ENCODE results near the gene VSNL1. TPM values are rescaled to one million over a fixed set of nuclear protein-coding genes. Genes with fewer than 3 reads are reported as not detected.

Gene VSNL1
- total and polyA plus RNA-seq, 2 experiments from 2014 or later, result 102 to 112 TPM

DNA sequence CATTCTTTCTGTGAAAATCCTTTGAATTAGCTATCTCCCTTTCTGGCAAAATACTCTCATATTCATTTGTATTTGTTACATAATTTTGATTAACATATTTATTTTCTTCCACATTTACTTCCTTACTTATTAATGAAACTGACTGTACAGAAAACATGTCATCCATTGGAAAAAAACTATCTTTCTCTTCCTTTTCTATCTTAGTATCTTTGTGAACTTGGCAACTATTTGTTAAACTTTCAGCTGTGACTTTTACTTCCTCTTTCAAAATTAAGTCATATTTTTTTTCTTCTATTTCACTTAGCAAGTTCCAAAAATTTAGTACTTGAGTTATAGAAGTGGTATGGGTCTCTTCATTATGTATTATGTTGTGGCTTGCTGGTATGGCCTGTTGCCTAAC, 24.8 kb upstream of the VSNL1 start:
- Histone ChIP-seq H3K4me1 (ENCODE audit: insufficient read depth) (peaks cover 35% of the 10 kb centered on the region), H2AFZ (no peak overlapping the region), H4K20me1 (replicated peaks; ENCODE audit: insufficient read depth) (no peaks in the 10 kb centered on the region), H3K27ac (ENCODE audit: low read depth) (no peak overlapping the region), H3F3A (replicated peaks; ENCODE audit: low read depth) (no peaks in the 10 kb centered on the region), H3K4me3 (no peak overlapping the region), H3K27me3 (ENCODE audit: insufficient read depth) (no peaks in the 10 kb centered on the region), H3K4me2 (no peak overlapping the region), H3K79me2 (replicated peaks; ENCODE audit: insufficient read depth) (no peaks in the 10 kb centered on the region), H3K9me2 (ENCODE audit: insufficient read depth) (no peaks in the 10 kb centered on the region), H3K36me3 (ENCODE audit: insufficient read depth) (no peaks in the 10 kb centered on the region)
- H3K27me3 Mint-ChIP-seq (ENCODE audit: insufficient read depth, low read depth, poor library complexity), result peaks cover 1% of the 10 kb centered on the region
- H3K36me3 Mint-ChIP-seq (ENCODE audit: low read depth), result no peaks in the 10 kb centered on the region
- no peak overlapping the region for H3K27ac Mint-ChIP-seq
- DNase-seq (ENCODE audit: low spot score) (no peak), ATAC-seq (no peak)
- H3K4me1 Mint-ChIP-seq, result peaks cover 42% of the 10 kb centered on the region
- no peak overlapping the region for H3K4me3 Mint-ChIP-seq
- no peak for TF ChIP-seq EZH2 (IDR thresholded peaks at IDR 0.05; ENCODE audit: low read depth, unreplicated experiment)
- TF ChIP-seq, protein P1, sequence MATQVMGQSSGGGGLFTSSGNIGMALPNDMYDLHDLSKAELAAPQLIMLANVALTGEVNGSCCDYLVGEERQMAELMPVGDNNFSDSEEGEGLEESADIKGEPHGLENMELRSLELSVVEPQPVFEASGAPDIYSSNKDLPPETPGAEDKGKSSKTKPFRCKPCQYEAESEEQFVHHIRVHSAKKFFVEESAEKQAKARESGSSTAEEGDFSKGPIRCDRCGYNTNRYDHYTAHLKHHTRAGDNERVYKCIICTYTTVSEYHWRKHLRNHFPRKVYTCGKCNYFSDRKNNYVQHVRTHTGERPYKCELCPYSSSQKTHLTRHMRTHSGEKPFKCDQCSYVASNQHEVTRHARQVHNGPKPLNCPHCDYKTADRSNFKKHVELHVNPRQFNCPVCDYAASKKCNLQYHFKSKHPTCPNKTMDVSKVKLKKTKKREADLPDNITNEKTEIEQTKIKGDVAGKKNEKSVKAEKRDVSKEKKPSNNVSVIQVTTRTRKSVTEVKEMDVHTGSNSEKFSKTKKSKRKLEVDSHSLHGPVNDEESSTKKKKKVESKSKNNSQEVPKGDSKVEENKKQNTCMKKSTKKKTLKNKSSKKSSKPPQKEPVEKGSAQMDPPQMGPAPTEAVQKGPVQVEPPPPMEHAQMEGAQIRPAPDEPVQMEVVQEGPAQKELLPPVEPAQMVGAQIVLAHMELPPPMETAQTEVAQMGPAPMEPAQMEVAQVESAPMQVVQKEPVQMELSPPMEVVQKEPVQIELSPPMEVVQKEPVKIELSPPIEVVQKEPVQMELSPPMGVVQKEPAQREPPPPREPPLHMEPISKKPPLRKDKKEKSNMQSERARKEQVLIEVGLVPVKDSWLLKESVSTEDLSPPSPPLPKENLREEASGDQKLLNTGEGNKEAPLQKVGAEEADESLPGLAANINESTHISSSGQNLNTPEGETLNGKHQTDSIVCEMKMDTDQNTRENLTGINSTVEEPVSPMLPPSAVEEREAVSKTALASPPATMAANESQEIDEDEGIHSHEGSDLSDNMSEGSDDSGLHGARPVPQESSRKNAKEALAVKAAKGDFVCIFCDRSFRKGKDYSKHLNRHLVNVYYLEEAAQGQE (IDR thresholded peaks at IDR 0.05; ENCODE audit: unreplicated experiment), result no peak
- TF ChIP-seq, protein P2, sequence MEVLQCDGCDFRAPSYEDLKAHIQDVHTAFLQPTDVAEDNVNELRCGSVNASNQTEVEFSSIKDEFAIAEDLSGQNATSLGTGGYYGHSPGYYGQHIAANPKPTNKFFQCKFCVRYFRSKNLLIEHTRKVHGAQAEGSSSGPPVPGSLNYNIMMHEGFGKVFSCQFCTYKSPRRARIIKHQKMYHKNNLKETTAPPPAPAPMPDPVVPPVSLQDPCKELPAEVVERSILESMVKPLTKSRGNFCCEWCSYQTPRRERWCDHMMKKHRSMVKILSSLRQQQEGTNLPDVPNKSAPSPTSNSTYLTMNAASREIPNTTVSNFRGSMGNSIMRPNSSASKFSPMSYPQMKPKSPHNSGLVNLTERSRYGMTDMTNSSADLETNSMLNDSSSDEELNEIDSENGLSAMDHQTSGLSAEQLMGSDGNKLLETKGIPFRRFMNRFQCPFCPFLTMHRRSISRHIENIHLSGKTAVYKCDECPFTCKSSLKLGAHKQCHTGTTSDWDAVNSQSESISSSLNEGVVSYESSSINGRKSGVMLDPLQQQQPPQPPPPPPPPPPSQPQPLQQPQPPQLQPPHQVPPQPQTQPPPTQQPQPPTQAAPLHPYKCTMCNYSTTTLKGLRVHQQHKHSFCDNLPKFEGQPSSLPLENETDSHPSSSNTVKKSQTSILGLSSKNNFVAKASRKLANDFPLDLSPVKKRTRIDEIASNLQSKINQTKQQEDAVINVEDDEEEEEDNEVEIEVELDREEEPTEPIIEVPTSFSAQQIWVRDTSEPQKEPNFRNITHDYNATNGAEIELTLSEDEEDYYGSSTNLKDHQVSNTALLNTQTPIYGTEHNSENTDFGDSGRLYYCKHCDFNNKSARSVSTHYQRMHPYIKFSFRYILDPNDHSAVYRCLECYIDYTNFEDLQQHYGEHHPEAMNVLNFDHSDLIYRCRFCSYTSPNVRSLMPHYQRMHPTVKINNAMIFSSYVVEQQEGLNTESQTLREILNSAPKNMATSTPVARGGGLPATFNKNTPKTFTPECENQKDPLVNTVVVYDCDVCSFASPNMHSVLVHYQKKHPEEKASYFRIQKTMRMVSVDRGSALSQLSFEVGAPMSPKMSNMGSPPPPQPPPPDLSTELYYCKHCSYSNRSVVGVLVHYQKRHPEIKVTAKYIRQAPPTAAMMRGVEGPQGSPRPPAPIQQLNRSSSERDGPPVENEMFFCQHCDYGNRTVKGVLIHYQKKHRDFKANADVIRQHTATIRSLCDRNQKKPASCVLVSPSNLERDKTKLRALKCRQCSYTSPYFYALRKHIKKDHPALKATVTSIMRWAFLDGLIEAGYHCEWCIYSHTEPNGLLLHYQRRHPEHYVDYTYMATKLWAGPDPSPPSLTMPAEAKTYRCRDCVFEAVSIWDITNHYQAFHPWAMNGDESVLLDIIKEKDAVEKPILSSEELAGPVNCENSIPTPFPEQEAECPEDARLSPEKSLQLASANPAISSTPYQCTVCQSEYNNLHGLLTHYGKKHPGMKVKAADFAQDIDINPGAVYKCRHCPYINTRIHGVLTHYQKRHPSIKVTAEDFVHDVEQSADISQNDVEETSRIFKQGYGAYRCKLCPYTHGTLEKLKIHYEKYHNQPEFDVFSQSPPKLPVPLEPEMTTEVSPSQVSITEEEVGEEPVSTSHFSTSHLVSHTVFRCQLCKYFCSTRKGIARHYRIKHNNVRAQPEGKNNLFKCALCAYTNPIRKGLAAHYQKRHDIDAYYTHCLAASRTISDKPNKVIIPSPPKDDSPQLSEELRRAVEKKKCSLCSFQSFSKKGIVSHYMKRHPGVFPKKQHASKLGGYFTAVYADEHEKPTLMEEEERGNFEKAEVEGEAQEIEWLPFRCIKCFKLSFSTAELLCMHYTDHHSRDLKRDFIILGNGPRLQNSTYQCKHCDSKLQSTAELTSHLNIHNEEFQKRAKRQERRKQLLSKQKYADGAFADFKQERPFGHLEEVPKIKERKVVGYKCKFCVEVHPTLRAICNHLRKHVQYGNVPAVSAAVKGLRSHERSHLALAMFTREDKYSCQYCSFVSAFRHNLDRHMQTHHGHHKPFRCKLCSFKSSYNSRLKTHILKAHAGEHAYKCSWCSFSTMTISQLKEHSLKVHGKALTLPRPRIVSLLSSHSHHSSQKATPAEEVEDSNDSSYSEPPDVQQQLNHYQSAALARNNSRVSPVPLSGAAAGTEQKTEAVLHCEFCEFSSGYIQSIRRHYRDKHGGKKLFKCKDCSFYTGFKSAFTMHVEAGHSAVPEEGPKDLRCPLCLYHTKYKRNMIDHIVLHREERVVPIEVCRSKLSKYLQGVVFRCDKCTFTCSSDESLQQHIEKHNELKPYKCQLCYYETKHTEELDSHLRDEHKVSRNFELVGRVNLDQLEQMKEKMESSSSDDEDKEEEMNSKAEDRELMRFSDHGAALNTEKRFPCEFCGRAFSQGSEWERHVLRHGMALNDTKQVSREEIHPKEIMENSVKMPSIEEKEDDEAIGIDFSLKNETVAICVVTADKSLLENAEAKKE (CRISPR knock-in tag; IDR thresholded peaks at IDR 0.05), result no peak
- TF ChIP-seq, protein P3, sequence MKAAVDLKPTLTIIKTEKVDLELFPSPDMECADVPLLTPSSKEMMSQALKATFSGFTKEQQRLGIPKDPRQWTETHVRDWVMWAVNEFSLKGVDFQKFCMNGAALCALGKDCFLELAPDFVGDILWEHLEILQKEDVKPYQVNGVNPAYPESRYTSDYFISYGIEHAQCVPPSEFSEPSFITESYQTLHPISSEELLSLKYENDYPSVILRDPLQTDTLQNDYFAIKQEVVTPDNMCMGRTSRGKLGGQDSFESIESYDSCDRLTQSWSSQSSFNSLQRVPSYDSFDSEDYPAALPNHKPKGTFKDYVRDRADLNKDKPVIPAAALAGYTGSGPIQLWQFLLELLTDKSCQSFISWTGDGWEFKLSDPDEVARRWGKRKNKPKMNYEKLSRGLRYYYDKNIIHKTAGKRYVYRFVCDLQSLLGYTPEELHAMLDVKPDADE (IDR thresholded peaks at IDR 0.05), result no peak
- TF ChIP-seq STAT1 (IDR thresholded peaks at IDR 0.05; ENCODE audit: unreplicated experiment), result no peak
- no peak for TF ChIP-seq NANOG (IDR thresholded peaks at IDR 0.05; ENCODE audit: borderline replicate concordance)
- TF ChIP-seq, protein P4, sequence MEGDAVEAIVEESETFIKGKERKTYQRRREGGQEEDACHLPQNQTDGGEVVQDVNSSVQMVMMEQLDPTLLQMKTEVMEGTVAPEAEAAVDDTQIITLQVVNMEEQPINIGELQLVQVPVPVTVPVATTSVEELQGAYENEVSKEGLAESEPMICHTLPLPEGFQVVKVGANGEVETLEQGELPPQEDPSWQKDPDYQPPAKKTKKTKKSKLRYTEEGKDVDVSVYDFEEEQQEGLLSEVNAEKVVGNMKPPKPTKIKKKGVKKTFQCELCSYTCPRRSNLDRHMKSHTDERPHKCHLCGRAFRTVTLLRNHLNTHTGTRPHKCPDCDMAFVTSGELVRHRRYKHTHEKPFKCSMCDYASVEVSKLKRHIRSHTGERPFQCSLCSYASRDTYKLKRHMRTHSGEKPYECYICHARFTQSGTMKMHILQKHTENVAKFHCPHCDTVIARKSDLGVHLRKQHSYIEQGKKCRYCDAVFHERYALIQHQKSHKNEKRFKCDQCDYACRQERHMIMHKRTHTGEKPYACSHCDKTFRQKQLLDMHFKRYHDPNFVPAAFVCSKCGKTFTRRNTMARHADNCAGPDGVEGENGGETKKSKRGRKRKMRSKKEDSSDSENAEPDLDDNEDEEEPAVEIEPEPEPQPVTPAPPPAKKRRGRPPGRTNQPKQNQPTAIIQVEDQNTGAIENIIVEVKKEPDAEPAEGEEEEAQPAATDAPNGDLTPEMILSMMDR (conservative IDR thresholded peaks at IDR 0.05; ENCODE audit: low read depth in 2 of 2), result no peak
- no peak for TF ChIP-seq JUNB (IDR thresholded peaks at IDR 0.05; ENCODE audit: unreplicated experiment)
- no peak for TF ChIP-seq ZNF331 (CRISPR knock-in tag; IDR thresholded peaks at IDR 0.05; ENCODE audit: low read depth)
- TF ChIP-seq CREB1 (CRISPR knock-in tag; IDR thresholded peaks at IDR 0.05; ENCODE audit: low read depth), result no peak
- TF ChIP-seq POLR2AphosphoS5 (IDR thresholded peaks at IDR 0.05; ENCODE audit: low read depth), result no peak
- TF ChIP-seq EZH2phosphoT487 (IDR thresholded peaks at IDR 0.05; ENCODE audit: unreplicated experiment), result no peak
- TF ChIP-seq ZNF114 (CRISPR knock-in tag; IDR thresholded peaks at IDR 0.05), result no peak
- no peaks in the 10 kb centered on the region for H3K9me3 Mint-ChIP-seq

Data from GM23338 (cell line).